ENCODE data around the gene PRMT3. TPM values are rescaled to one million over a fixed set of nuclear protein-coding genes. Genes with fewer than 3 reads are reported as not detected.
A peak's percentile ranks its signal among the peaks of the same experiment; 100 is the strongest.

Gene PRMT3
- total RNA-seq, 2 experiments from 2014 or later, result 22.9 to 24.4 TPM

GRCh38 chr11:20397281-20397680 lies 9.8 kb downstream of the PRMT3 start:
- peak; percentile 85 for ATAC-seq
- Mint-ChIP-seq H3K36me3 (peaks cover 37% of the 10 kb centered on the region), H3K4me3 (no peak overlapping the region), H3K4me1 (peaks cover 29% of the 10 kb centered on the region), H3K27ac (peak overlapping the region; percentile 40), H3K9me3 (ENCODE audit: low read depth) (no peaks in the 10 kb centered on the region), H3K27me3 (no peaks in the 10 kb centered on the region)
- CTCF ChIA-PET, result interaction anchor here (0.7 to 4.6 kb wide), 16 partner anchors 9 to 223 kb away, joined by 3 to 18 read pairs (median 3); no protein-coding TSS in a partner anchor
- peak; percentile 51 for DNase-seq

- peaks cover 15% of the 10 kb centered on the region for H3K4me1 Mint-ChIP-seq
- H3K27ac Mint-ChIP-seq, result no peak overlapping the region
- no peak for ATAC-seq
- no peak for DNase-seq
- H3K9me3 Mint-ChIP-seq (ENCODE audit: low read depth), result no peaks in the 10 kb centered on the region
- H3K27me3 Mint-ChIP-seq, result no peaks in the 10 kb centered on the region
- peaks cover 39% of the 10 kb centered on the region for H3K36me3 Mint-ChIP-seq
- CTCF ChIA-PET, result interaction anchor here (4.6 kb wide), 1 partner anchor 211 kb away, joined by 18 read pairs; no protein-coding TSS in a partner anchor
- H3K4me3 Mint-ChIP-seq, result no peak overlapping the region
Measured at GRCh38 chr11:20399498-20399897, 12.0 kb downstream of the PRMT3 start.

- Mint-ChIP-seq H3K27me3 (no peaks in the 10 kb centered on the region), H3K9me3 (ENCODE audit: low read depth) (no peaks in the 10 kb centered on the region), H3K36me3 (peaks cover 32% of the 10 kb centered on the region), H3K27ac (no peak overlapping the region), H3K4me1 (peaks cover 5% of the 10 kb centered on the region), H3K4me3 (no peak overlapping the region)
- CTCF ChIA-PET, result interaction anchor here (1.2 to 1.6 kb wide), 2 partner anchors 14 to 275 kb away, joined by 3 to 6 read pairs; no protein-coding TSS in a partner anchor
- DNase-seq, result no peak
- no peak for ATAC-seq
Measured at GRCh38 chr11:20403059-20403458, 15.5 kb downstream of the PRMT3 start.

GRCh38 chr11:20406484-20406883 lies 19.0 kb downstream of the PRMT3 start:
- DNase-seq (no peak), ATAC-seq (no peak)
- Mint-ChIP-seq H3K4me3 (no peak overlapping the region), H3K27ac (no peak overlapping the region), H3K9me3 (ENCODE audit: low read depth) (no peaks in the 10 kb centered on the region), H3K27me3 (no peaks in the 10 kb centered on the region), H3K36me3 (peaks cover 31% of the 10 kb centered on the region), H3K4me1 (no peaks in the 10 kb centered on the region)
- CTCF ChIA-PET, result interaction anchor here (1.0 kb wide), 1 partner anchor 9 kb away, joined by 3 read pairs; no protein-coding TSS in a partner anchor

GRCh38 chr11:20407344-20407743 lies 19.8 kb downstream of the PRMT3 start:
- CTCF ChIA-PET, result interaction anchor here (1.2 kb wide), 1 partner anchor 11 kb away, joined by 5 read pairs; no protein-coding TSS in a partner anchor
- DNase-seq (no peak), ATAC-seq (no peak)
- Mint-ChIP-seq H3K27ac (no peak overlapping the region), H3K4me1 (peaks cover 3% of the 10 kb centered on the region), H3K36me3 (peaks cover 35% of the 10 kb centered on the region), H3K9me3 (ENCODE audit: low read depth) (no peaks in the 10 kb centered on the region), H3K4me3 (no peak overlapping the region), H3K27me3 (no peaks in the 10 kb centered on the region)

GRCh38 chr11:20415432-20415831 lies 27.9 kb downstream of the PRMT3 start:
- no peaks in the 10 kb centered on the region for H3K9me3 Mint-ChIP-seq (ENCODE audit: low read depth)
- H3K27me3 Mint-ChIP-seq, result no peaks in the 10 kb centered on the region
- H3K36me3 Mint-ChIP-seq, result peaks cover 44% of the 10 kb centered on the region
- H3K27ac Mint-ChIP-seq, result no peak overlapping the region
- H3K4me3 Mint-ChIP-seq, result no peak overlapping the region
- ATAC-seq (no peak), DNase-seq (no peak)
- CTCF ChIA-PET, result no interaction called here
- H3K4me1 Mint-ChIP-seq, result peaks cover 9% of the 10 kb centered on the region

- DNase-seq (no peak), ATAC-seq (no peak)
- H3K27me3 Mint-ChIP-seq, result no peaks in the 10 kb centered on the region
- H3K4me3 Mint-ChIP-seq, result no peak overlapping the region
- H3K4me1 Mint-ChIP-seq, result peaks cover 18% of the 10 kb centered on the region
- no peak overlapping the region for H3K27ac Mint-ChIP-seq
- CTCF ChIA-PET, result no interaction called here
- H3K9me3 Mint-ChIP-seq (ENCODE audit: low read depth), result no peaks in the 10 kb centered on the region
- H3K36me3 Mint-ChIP-seq, result peaks cover 44% of the 10 kb centered on the region
Measured at GRCh38 chr11:20417771-20418170, 30.3 kb downstream of the PRMT3 start.

- H3K4me3 Mint-ChIP-seq, result no peak overlapping the region
- H3K27ac Mint-ChIP-seq, result peak overlapping the region; percentile 25
- peaks cover 36% of the 10 kb centered on the region for H3K36me3 Mint-ChIP-seq
- H3K27me3 Mint-ChIP-seq, result no peaks in the 10 kb centered on the region
- no peak for DNase-seq
- no peaks in the 10 kb centered on the region for H3K9me3 Mint-ChIP-seq (ENCODE audit: low read depth)
- no peak for ATAC-seq
- peaks cover 18% of the 10 kb centered on the region for H3K4me1 Mint-ChIP-seq
- CTCF ChIA-PET, result interaction anchor here (2.1 kb wide), 1 partner anchor 11 kb away, joined by 5 read pairs; no protein-coding TSS in a partner anchor
Measured at GRCh38 chr11:20421946-20422345, 34.4 kb downstream of the PRMT3 start.

- CTCF ChIA-PET, result no interaction called here
- DNase-seq (no peak), ATAC-seq (no peak)
- Mint-ChIP-seq H3K36me3 (peaks cover 11% of the 10 kb centered on the region), H3K9me3 (ENCODE audit: low read depth) (no peaks in the 10 kb centered on the region), H3K27ac (no peak overlapping the region), H3K4me1 (no peaks in the 10 kb centered on the region), H3K27me3 (no peaks in the 10 kb centered on the region), H3K4me3 (no peak overlapping the region)
Measured at GRCh38 chr11:20429216-20429615, 41.7 kb downstream of the PRMT3 start.

- H3K27me3 Mint-ChIP-seq, result no peaks in the 10 kb centered on the region
- H3K9me3 Mint-ChIP-seq (ENCODE audit: low read depth), result no peaks in the 10 kb centered on the region
- DNase-seq (no peak), ATAC-seq (no peak)
- H3K4me1 Mint-ChIP-seq, result peaks cover 4% of the 10 kb centered on the region
- H3K4me3 Mint-ChIP-seq, result no peak overlapping the region
- peaks cover 23% of the 10 kb centered on the region for H3K36me3 Mint-ChIP-seq
- no peak overlapping the region for H3K27ac Mint-ChIP-seq
- CTCF ChIA-PET, result interaction anchor here (1.2 to 1.7 kb wide), 2 partner anchors 306 to 310 kb away, joined by 3 to 4 read pairs; no protein-coding TSS in a partner anchor
Measured at GRCh38 chr11:20438637-20439036, 51.1 kb downstream of the PRMT3 start.

GRCh38 chr11:20443596-20443995 lies 56.1 kb downstream of the PRMT3 start:
- DNase-seq, result no peak
- Mint-ChIP-seq H3K9me3 (ENCODE audit: low read depth) (no peaks in the 10 kb centered on the region), H3K36me3 (peaks cover 1% of the 10 kb centered on the region), H3K27ac (no peak overlapping the region), H3K4me3 (no peak overlapping the region), H3K4me1 (peaks cover 5% of the 10 kb centered on the region), H3K27me3 (no peaks in the 10 kb centered on the region)
- ATAC-seq, result no peak
- CTCF ChIA-PET, result interaction anchor here (0.9 to 2.5 kb wide), 4 partner anchors 9 to 315 kb away, joined by 3 to 17 read pairs (median 4); partner anchors contain the start of gene HTATIP2

- Mint-ChIP-seq H3K27me3 (no peaks in the 10 kb centered on the region), H3K4me3 (no peak overlapping the region), H3K27ac (no peak overlapping the region), H3K36me3 (no peaks in the 10 kb centered on the region), H3K9me3 (ENCODE audit: low read depth) (no peaks in the 10 kb centered on the region), H3K4me1 (peaks cover 5% of the 10 kb centered on the region)
- DNase-seq, result no peak
- CTCF ChIA-PET, result interaction anchor here (0.9 to 2.5 kb wide), 3 partner anchors 10 to 316 kb away, joined by 3 to 17 read pairs (median 4); no protein-coding TSS in a partner anchor
- no peak for ATAC-seq
Measured at GRCh38 chr11:20444535-20444934, 57.0 kb downstream of the PRMT3 start.

GRCh38 chr11:20448834-20449233 lies 61.3 kb downstream of the PRMT3 start:
- DNase-seq, result no peak
- Mint-ChIP-seq H3K27me3 (no peaks in the 10 kb centered on the region), H3K4me1 (peaks cover 12% of the 10 kb centered on the region), H3K36me3 (peaks cover 7% of the 10 kb centered on the region), H3K4me3 (no peak overlapping the region), H3K9me3 (ENCODE audit: low read depth) (no peaks in the 10 kb centered on the region), H3K27ac (no peak overlapping the region)
- CTCF ChIA-PET, result no interaction called here
- ATAC-seq, result no peak

GRCh38 chr11:20450829-20451228 lies 63.3 kb downstream of the PRMT3 start:
- ATAC-seq (no peak), DNase-seq (no peak)
- peaks cover 7% of the 10 kb centered on the region for H3K36me3 Mint-ChIP-seq
- peak overlapping the region; percentile 38 for H3K27ac Mint-ChIP-seq
- peaks cover 12% of the 10 kb centered on the region for H3K4me1 Mint-ChIP-seq
- no peaks in the 10 kb centered on the region for H3K9me3 Mint-ChIP-seq (ENCODE audit: low read depth)
- no peak overlapping the region for H3K4me3 Mint-ChIP-seq
- no peaks in the 10 kb centered on the region for H3K27me3 Mint-ChIP-seq
- CTCF ChIA-PET, result interaction anchor here (0.7 kb wide), 1 partner anchor 317 kb away, joined by 3 read pairs; no protein-coding TSS in a partner anchor

Data from activated CD8-positive, alpha-beta memory T cell treated with anti-CD3 and anti-CD28 coated beads, Interleukin-2, amount 10 ng/mL, durations not matched to agents 7 days and 5 days (primary cell).